ENCODE measurements around the gene STMN3. TPM values are rescaled to one million over a fixed set of nuclear protein-coding genes. Genes with fewer than 3 reads are reported as not detected.

Gene STMN3
- total RNA-seq: 18.9 and 43.9 TPM in 2 replicates

GRCh38 chr20:63653041-63653973 lies at the start of gene STMN3:
Gene STMN3, minus strand, starts transcription at chr20:63653424. Its CDS starts 79 bp downstream, at chr20:63653345.

GRCh38 chr20:63696628-63697356 lies 43.6 kb upstream of the STMN3 start, which contains the start of gene TNFRSF6B:
Gene TNFRSF6B, plus strand, starts transcription at chr20:63696652. Its CDS starts 116 bp downstream, at chr20:63696768.

GRCh38 chr20:63657937-63658748 lies 4.9 kb upstream of the STMN3 start, which contains the start of gene RTEL1:
Gene RTEL1, plus strand, starts transcription at chr20:63658312. Its CDS starts 1,091 bp downstream, at chr20:63659403.

GRCh38 chr20:63626424-63627128 lies 26.6 kb downstream of the STMN3 start, which contains the start of gene GMEB2:
Gene GMEB2, minus strand, starts transcription at chr20:63627101. Its CDS starts 7,704 bp downstream, at chr20:63619397.

Other genes starting within 250 kb of the STMN3 start
- gene KCNQ2, start 180.8 kb downstream of the STMN3 start, total RNA-seq: not detected in 2 replicates
- 0.33 and 1.9 TPM in 2 replicates for gene EEF1A2, start 154.3 kb downstream of the STMN3 start, total RNA-seq
- 22.7 and 36.0 TPM in 2 replicates for gene PPDPF, start 132.7 kb downstream of the STMN3 start, total RNA-seq
- 0.11 and 0.12 TPM in 2 replicates for gene PTK6, start 116.0 kb downstream of the STMN3 start, total RNA-seq
- not detected in 2 replicates for gene SRMS, start 105.7 kb downstream of the STMN3 start, total RNA-seq
- 0.66 and 2.4 TPM in 2 replicates for gene FNDC11, start 99.3 kb downstream of the STMN3 start, total RNA-seq
- gene HELZ2, start 79.2 kb downstream of the STMN3 start, total RNA-seq: 46.2 and 48.4 TPM in 2 replicates
- gene GMEB2, start 26.3 kb downstream of the STMN3 start, total RNA-seq: 11.1 and 11.7 TPM in 2 replicates
- gene RTEL1, start 4.9 kb upstream of the STMN3 start, total RNA-seq: 15.9 and 31.5 TPM in 2 replicates
- gene TNFRSF6B, start 43.2 kb upstream of the STMN3 start, total RNA-seq: 57.4 and 110 TPM in 2 replicates
- gene ARFRP1, start 54.6 kb upstream of the STMN3 start, total RNA-seq: 43.7 and 61.0 TPM in 2 replicates
- gene ZGPAT, start 54.6 kb upstream of the STMN3 start, total RNA-seq: 23.4 and 31.4 TPM in 2 replicates
- 5.2 and 7.0 TPM in 2 replicates for gene LIME1, start 83.2 kb upstream of the STMN3 start, total RNA-seq
- 32.0 and 35.4 TPM in 2 replicates for gene SLC2A4RG, start 86.4 kb upstream of the STMN3 start, total RNA-seq
- 11.9 and 16.7 TPM in 2 replicates for gene ZBTB46, start 177.8 kb upstream of the STMN3 start, total RNA-seq
- gene ABHD16B, start 208.1 kb upstream of the STMN3 start, total RNA-seq: not detected in 2 replicates
- 159 and 171 TPM in 2 replicates for gene TPD52L2, start 211.8 kb upstream of the STMN3 start, total RNA-seq
- 55.2 and 60.0 TPM in 2 replicates for gene DNAJC5, start 241.7 kb upstream of the STMN3 start, total RNA-seq